HG02678 (cell line): ENCODE measurements around the gene C15orf62.
A peak's percentile ranks its signal among the peaks of the same experiment; 100 is the strongest.

ENCODE experiments used
- ATAC-seq: cut with Tn5 transposase; IDR thresholded peaks from one replicate; pipeline ENCODE4 v1.9.1; 2021; ENCODE audit warnings: mild to moderate bottlenecking, moderate library complexity; ENCODE audit not compliant: unreplicated experiment

C15orf62 gene

GRCh38 chr15:40754883-40755811, 14.6 kb upstream of the C15orf62 start, which contains the start of gene RMDN3:
RMDN3 (minus strand) TSS chr15:40755254; CDS start chr15:40754783, 471 bp downstream.
- ATAC-seq = peak; percentile 87

DNA sequence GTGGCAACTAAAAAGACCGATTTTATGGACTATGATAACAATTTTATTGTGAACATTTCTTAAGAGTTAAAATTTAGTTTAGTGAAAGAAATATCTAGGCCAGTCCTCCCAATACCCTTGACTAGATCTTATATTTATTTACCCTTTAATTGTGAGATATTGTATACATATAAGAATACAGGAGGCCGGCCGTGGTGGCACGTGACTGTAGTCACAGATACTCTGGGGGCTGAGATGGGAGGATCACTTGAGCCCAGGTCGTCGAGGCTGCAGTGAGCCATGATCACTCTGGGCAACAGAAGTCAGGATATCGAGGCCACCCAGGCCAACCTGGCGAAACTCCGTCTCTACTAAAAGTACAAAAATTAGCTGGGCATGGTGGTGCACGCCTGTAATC, 14.0 kb upstream of the C15orf62 start:
- ATAC-seq = no peak

GRCh38 chr15:40756938-40757337, 12.8 kb upstream of the C15orf62 start:
- ATAC-seq = no peak

- ATAC-seq = no peak
These were observed 9.8 kb upstream of the C15orf62 start for GRCh38 chr15:40759961-40760360.

DNA sequence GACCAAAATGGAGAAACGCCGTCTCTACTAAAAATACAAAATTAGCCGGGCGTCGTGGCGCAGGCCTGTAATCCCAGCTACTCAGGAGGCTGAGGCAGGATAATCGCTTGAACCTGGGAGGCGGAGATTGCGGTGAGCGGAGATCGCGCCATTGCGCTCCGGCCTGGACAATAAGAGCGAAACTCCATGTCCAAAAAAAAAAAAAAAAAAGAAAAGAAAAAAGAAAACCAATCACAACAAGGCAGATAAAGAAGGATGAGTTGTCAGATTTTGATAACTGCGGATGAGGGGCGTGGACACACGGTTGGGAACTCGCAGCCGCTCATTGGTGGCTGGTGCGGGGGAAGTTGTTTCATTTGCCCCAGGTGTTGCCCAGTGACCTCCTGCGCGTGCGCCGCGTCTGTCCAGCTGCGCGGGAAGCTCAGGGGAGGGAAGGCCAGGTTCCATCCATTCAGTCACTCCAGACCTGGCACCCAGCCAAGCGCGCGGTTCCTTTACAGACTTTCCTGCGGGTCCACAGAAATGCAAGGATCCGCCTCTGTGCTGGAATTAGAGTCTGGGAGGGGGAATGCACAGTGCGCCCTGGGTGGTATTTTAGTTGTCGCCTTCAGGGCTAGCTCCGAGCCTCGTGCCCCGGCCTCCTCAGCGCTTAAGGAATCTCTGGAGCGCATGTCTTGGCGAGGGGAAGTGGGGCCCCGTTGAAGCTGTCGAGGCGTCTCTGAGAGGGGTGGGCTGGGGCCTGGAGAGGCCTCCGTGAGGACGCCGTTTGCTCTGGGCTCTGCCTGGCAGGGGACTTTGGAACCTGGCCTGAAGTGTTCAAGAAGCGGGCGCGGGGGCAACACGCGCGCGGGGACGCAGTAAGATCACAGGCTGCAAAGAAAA, 6.6 kb upstream of the C15orf62 start:
- ATAC-seq = no peak

- ATAC-seq = peak; percentile 53
These were observed 5.8 kb upstream of the C15orf62 start, which contains the start of gene GCHFR for GRCh38 chr15:40763801-40764628. GCHFR (plus strand) TSS chr15:40764068; CDS start chr15:40764181, 113 bp downstream.

- ATAC-seq = no peak
These were observed 5.1 kb upstream of the C15orf62 start for GRCh38 chr15:40764629-40765103.

DNA sequence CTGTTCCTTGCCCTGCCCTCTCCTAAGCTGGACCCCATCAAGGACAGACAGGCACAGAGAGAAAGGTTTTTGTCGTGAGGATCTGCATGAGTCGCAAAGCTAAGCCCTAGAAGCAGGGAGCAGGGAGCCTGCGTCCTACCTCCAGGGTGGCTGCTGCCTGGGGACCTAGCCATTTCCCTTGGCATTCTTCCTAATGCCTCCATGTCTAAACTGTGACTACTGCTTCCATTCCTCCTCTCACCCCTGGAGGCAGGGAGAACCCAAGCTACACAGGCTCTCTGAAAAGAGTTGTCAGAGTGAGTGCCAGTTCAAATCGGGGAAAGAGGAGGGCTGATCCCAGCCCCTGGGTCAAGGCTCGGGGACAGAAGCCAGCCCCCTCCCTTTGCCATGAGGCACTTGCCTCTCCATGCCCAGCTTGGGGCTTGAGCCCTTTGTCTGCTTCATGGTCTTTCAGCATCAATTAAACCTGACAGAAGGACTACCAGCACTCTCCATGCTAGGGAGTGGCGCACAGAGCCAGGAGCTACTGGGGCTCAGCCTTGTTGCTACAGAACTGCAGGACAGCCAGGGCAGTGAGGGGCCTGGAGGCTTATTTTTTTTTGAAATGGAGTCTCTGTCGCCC, 3.5 kb upstream of the C15orf62 start:
- no peak for ATAC-seq

GRCh38 chr15:40766906-40767837, 2.6 kb upstream of the C15orf62 start:
- ATAC-seq = no peak

DNA sequence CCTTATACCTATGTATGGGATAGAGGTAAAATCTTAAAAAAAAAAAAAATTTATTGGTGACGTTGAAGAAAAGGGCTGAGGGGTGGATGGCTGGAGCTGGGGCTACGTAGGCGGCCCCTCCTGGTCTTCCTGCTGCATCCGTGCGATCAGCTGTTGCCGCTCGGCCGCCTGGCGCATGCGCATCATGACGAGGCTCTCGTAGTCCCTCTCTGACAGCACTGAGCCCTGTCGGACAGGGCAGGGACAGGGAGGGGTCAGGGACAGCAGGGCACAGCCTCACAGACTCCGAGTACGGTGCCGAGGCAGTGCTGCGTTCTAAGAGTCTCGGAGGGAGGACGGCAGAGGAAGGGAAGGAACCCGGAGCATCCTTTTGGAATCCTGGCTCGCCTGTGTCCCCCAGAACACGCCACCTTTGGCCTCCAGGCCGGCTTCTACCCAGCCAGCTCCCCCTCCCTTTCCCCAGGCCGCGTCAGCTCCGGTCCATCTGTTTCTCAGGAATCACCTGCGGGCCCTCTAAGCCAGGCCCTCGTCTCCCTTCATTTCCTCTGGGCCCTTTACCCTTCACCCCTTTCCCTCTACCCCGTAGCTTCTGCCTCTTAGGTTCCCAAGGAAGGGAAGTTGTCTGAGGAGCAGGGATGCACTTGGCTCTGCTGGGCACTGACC, 1.8 kb upstream of the C15orf62 start:
- no peak for ATAC-seq

- no peak for ATAC-seq
These were observed 1.1 kb upstream of the C15orf62 start for GRCh38 chr15:40768521-40769273.

GRCh38 chr15:40770147-40770721, 454 bp downstream of the C15orf62 start:
- ATAC-seq = peak; percentile 37

DNA sequence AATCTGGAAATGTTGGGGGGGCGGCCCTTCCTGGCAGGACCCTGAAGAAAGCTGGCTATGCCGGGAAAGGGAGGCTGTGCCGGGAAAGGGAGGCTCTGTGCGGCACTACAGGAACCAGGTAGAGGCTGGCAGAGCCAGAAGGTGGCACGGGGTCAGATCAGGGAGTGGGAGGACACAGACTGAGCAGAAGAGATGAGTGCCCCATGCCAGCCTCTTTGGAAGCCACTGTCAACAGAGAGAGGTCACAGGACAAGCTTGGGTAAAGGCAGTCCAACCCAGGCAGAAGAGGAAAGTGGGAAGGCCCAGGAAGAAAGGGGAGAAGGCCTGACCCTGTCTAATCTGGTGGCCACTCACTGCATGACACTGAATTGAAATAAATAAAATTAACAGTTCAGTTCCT, 1.5 kb downstream of the C15orf62 start:
- ATAC-seq = no peak

GRCh38 chr15:40772014-40772413, 2.2 kb downstream of the C15orf62 start:
- ATAC-seq = no peak

GRCh38 chr15:40773496-40773895, 3.7 kb downstream of the C15orf62 start:
- ATAC-seq = no peak

DNA sequence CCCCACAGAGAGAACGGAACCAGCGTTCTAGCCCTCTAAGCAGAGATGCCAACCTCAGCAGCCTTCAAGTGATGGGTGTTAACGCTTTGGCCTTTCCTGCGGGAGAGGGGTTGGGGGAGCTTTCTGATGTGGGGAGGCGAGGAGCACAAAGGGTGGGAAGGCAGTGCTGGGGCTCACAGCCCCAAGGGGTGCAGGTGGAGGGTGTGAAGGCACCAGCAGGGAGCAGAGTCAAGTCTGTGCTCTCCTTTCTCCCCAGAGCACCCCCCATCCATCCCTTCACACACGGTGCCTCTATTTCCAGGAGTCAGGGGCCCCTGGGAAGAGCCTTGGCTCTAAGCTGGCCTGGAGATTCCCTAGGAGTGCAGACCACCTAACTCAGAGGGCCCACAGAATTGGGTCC, 4.1 kb downstream of the C15orf62 start:
- ATAC-seq = no peak

GRCh38 chr15:40775007-40775406, 5.2 kb downstream of the C15orf62 start:
- ATAC-seq = no peak
